A549 (cell line): ENCODE measurements around the gene C1orf167. TPM values are rescaled to one million over a fixed set of nuclear protein-coding genes. Genes with fewer than 3 reads are reported as not detected.

Source experiments
- ATAC-seq, 2 experiments: fragments of 200-7000 bp in 1 of 2; fragments of >200 bp in 1 of 2; cut with Nextera tagmentation in 1 of 2; cut with Tn5 transposase in 1 of 2; 3 replicates each; pipeline versions ENCODE4 v1.8.0 to v1.9.1; 2018 to 2020; ENCODE audit warnings: mild to moderate bottlenecking in 1 of 2, moderate library complexity in 1 of 2
- CTCF ChIA-PET: fragments of 300-600 bp; sonication (Branson Sonifier 250); formaldehyde crosslinking; extraction: SDS; loops from one replicate; lab custom pipeline; 2021; ENCODE audit warnings: antibody characterized with exemption, inconsistent platforms; lab: Yijun Ruan, JAX
- POLR2A ChIA-PET: fragments of 350-600 bp; formaldehyde crosslinking; extraction: SDS; loops from one replicate; lab custom pipeline; 2021; ENCODE audit warnings: antibody characterized with exemption, inconsistent platforms; lab: Yijun Ruan, JAX
- DNase-seq, 2 experiments: peaks; one replicate each; pipeline versions ENCODE4 v3.0.0 to v3.0.0-alpha.2; 2011 to 2016; ENCODE audit warnings: low read depth in 1 of 2, low spot score in 1 of 2
- FAIRE-seq: peaks from 2 replicates; lab custom pipeline; 2011; peaks lifted over from hg19 to GRCh38; lab: Jason Lieb, UNC
- H3K27ac ChIP-seq, 2 experiments: fragments of >200 bp; sonication (Bioruptor Twin); formaldehyde crosslinking; 3 replicates each; pipeline ENCODE4 v1.5.1; 2016 to 2017
- H3K4me1 ChIP-seq: fragments of >200 bp; sonication (Bioruptor Twin); formaldehyde crosslinking; 3 replicates; pipeline ENCODE4 v1.6.1; 2016
- H3K4me2 ChIP-seq: fragments of >200 bp; sonication (Bioruptor Twin); formaldehyde crosslinking; 3 replicates; pipeline ENCODE4 v1.6.1; 2016
- H3K4me3 ChIP-seq: fragments of >200 bp; sonication (Bioruptor Twin); formaldehyde crosslinking; 3 replicates; pipeline ENCODE4 v1.5.1; 2016
- H3K9me3 ChIP-seq: fragments of >200 bp; sonication (Bioruptor Twin); formaldehyde crosslinking; 3 replicates; pipeline ENCODE4 v1.6.1; 2016
- CBX8 ChIP-seq: fragments of 200-600 bp; sonication (generic); IDR thresholded peaks from 2 replicates; pipeline ENCODE4 v1.6.1; 2016
- EHMT2 ChIP-seq: fragments of 200-600 bp; sonication (generic); IDR thresholded peaks from 2 replicates; pipeline ENCODE4 v1.6.1; 2016; ENCODE audit warnings: antibody characterized with exemption, low read depth, mild to moderate bottlenecking, moderate library complexity
- ESRRA ChIP-seq: fragments of 150-350 bp; IDR thresholded peaks from 2 replicates; pipeline ENCODE4 v1.6.1; 2014; ENCODE audit warnings: mild to moderate bottlenecking, low read length, borderline replicate concordance
- FOXS1 ChIP-seq: fragments of 250-450 bp; sonication (Bioruptor Pico); IDR thresholded peaks from 2 replicates; pipeline ENCODE4 v1.5.0; 2020; ENCODE audit warnings: mild to moderate bottlenecking, moderate library complexity
- GATA3 ChIP-seq: IDR thresholded peaks from 2 replicates; pipeline ENCODE4 v1.6.1; 2012; ENCODE audit warnings: borderline replicate concordance
- HMGXB4 ChIP-seq: fragments of 250-450 bp; sonication (Bioruptor Pico); IDR thresholded peaks from 2 replicates; pipeline ENCODE4 v1.5.0; 2021; ENCODE audit warnings: mild to moderate bottlenecking, moderate library complexity, borderline replicate concordance
- JUN ChIP-seq, 2 experiments: fragments of >200 bp; sonication (Bioruptor Twin); formaldehyde crosslinking; IDR thresholded peaks; 2 replicates in 1 of 2; 3 replicates in 1 of 2; pipeline ENCODE4 v1.6.1; 2016 to 2017
- JUNB ChIP-seq: fragments of >200 bp; sonication (Bioruptor Twin); formaldehyde crosslinking; IDR thresholded peaks from 2 replicates; pipeline ENCODE4 v1.6.1; 2016
- KDM1A ChIP-seq: fragments of 200-600 bp; sonication (generic); IDR thresholded peaks from 2 replicates; pipeline ENCODE4 v1.6.1; 2016; ENCODE audit warnings: low read depth, mild to moderate bottlenecking
- KDM5A ChIP-seq: fragments of 200-600 bp; sonication (generic); IDR thresholded peaks from 2 replicates; pipeline ENCODE4 v1.6.1; 2016; ENCODE audit warnings: antibody characterized with exemption, mild to moderate bottlenecking
- MAFK ChIP-seq: fragments of 450-650 bp; IDR thresholded peaks from 2 replicates; pipeline ENCODE4 v1.6.1; 2014; ENCODE audit not compliant: partially characterized antibody
- MYC ChIP-seq: IDR thresholded peaks from 2 replicates; pipeline ENCODE4 v1.6.1; 2012; ENCODE audit warnings: mild to moderate bottlenecking, inconsistent platforms, low read length, improper control_type of control experiment, borderline replicate concordance
- NPAS2 ChIP-seq: fragments of 250-450 bp; sonication (Bioruptor Pico); IDR thresholded peaks from 2 replicates; pipeline ENCODE4 v1.8.0; 2022; ENCODE audit warnings: mild to moderate bottlenecking, moderate library complexity, borderline replicate concordance
- PHF8 ChIP-seq: fragments of 200-600 bp; sonication (generic); IDR thresholded peaks from 2 replicates; pipeline ENCODE4 v1.6.1; 2016; ENCODE audit warnings: low read depth, mild to moderate bottlenecking, antibody characterized with exemption, moderate library complexity, borderline replicate concordance
- POLR2AphosphoS2 ChIP-seq: conservative IDR thresholded peaks from 2 replicates; pipeline ENCODE4 v1.6.1; 2012; ENCODE audit warnings: low read length, improper control_type of control experiment, inconsistent platforms
- TFCP2L1 ChIP-seq: fragments of 250-450 bp; sonication (Bioruptor Pico); IDR thresholded peaks from 2 replicates; pipeline ENCODE4 v1.5.0; 2021; ENCODE audit warnings: mild to moderate bottlenecking
- ZSCAN20 ChIP-seq: fragments of 250-450 bp; sonication (Bioruptor Pico); IDR thresholded peaks from 2 replicates; pipeline ENCODE4 v1.8.0; 2022; ENCODE audit warnings: mild to moderate bottlenecking, moderate library complexity
- WGBS: methylation state at CpG from one replicate; pipeline ENCODE4 v1.1.6; 2017; ENCODE audit errors: missing lambda C conversion rate; 5-methylcytosine and 5-hydroxymethylcytosine counted together
- polyA plus RNA-seq, 4 experiments: library from polyadenylated mRNA; depleted of rRNA in 3 of 4; stranded (reverse); fragments of >200 nt; fragmentation: RNase III in 1 of 4; extraction: RNeasy Plus Mini Kit Qiagen cat#74134 plus additional on column Dnase treatment in 1 of 4; gene quantifications; 2 replicates in 3 of 4; 3 replicates in 1 of 4; pipeline ENCODE4 v1.2.3, GENCODE V29; 2011 to 2017

C1orf167 gene
- polyA plus RNA-seq, 2 of the 4 experiments (the other 2 are of a cell fraction) = not detected

DNA sequence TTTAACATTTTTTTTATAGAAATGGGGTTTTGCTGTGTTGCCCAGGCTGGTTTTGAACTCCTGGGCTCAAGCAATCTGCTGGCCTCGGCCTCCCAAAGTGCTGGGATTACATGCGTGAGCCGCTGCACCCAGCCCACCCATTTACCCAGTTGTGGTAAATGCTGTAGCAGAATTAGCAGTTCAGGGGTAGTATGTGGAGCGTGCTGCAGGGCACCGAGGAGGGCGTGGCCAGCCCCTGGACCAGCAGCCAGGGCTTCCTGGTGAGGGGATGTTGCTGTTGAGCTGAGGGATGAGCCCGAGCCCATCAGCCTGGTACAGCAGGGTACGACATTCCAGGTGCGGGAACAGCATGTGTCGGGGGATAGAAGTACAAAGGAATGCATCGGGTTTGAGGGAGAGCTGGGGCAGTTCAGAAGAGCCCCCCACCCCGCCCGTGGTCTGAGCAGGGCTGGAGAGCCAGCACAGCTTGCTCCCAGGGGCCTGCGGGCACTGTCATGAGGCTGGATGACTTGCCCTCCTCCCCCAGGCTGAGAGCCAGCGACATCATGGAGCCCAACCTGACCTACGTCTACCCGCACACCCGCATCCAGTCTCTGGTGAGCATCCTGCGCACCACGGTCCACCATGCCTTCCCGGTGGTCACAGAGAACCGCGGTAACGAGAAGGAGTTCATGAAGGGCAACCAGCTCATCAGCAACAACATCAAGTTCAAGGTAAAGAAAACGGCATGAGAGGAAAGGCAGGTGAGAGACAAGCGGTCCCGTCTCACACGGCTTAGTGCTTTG lies 73.6 kb downstream of the C1orf167 start:
- no peaks in the 10 kb centered on the region for H3K4me1 ChIP-seq
- H3K9me3 ChIP-seq = no peaks in the 10 kb centered on the region
- no peak overlapping the region for H3K27ac ChIP-seq
- DNase-seq (no peak), ATAC-seq (no peak)
- no peak overlapping the region for H3K4me3 ChIP-seq
- POLR2A ChIA-PET = interaction anchor here (2.2 kb wide), 1 partner anchor 72 kb away, joined by 10 read pairs; no protein-coding TSS in a partner anchor
- TF ChIP-seq FOXS1 (CRISPR knock-in tag) = no peak
- TF ChIP-seq JUN (IDR thresholded peaks at IDR 0.05) = no peak
- no peak for TF ChIP-seq TFCP2L1
- TF ChIP-seq, all 56 proteins: peak for 0
- H3K4me2 ChIP-seq = no peak overlapping the region
- FAIRE-seq = no peak
- CTCF ChIA-PET = interaction anchor here (1.0 to 5.6 kb wide), 5 partner anchors 18 to 195 kb away, joined by 3 to 48 read pairs (median 4); no protein-coding TSS in a partner anchor
- 88% methylated on average over 20 of the region's 28 CpGs for WGBS

GRCh38 chr1:11836955-11837766 lies 75.2 kb downstream of the C1orf167 start:
- ATAC-seq = 0 out of 6 replicates have a peak, but pooled peaks of 1 of the 2 experiments have one; percentile 27
- POLR2A ChIA-PET = interaction anchor here (1.3 to 2.2 kb wide), 2 partner anchors 71 to 73 kb away, joined by 5 to 10 read pairs; no protein-coding TSS in a partner anchor
- CTCF ChIA-PET = interaction anchor here (0.7 to 5.6 kb wide), 19 partner anchors 9 to 311 kb away, joined by 3 to 48 read pairs (median 5); partner anchors contain the start of gene NPPA
- WGBS = 83% methylated on average over 24 of the region's 36 CpGs
- FAIRE-seq = no peak
- TF ChIP-seq ZSCAN20 (CRISPR knock-in tag) (no peak), GATA3 (no peak), KDM1A (no peak), MYC (no peak), KDM5A (no peak), POLR2AphosphoS2 (no peak), CBX8 (no peak), EHMT2 (no peak), MAFK (no peak), TFCP2L1 (no peak), PHF8 (no peak), ESRRA (no peak), HMGXB4 (CRISPR knock-in tag) (no peak)
- no peak for DNase-seq
- no peak overlapping the region for H3K4me3 ChIP-seq
- no peaks in the 10 kb centered on the region for H3K4me1 ChIP-seq
- no peak overlapping the region for H3K4me2 ChIP-seq
- H3K27ac ChIP-seq = no peak overlapping the region
- H3K9me3 ChIP-seq = no peaks in the 10 kb centered on the region

- FAIRE-seq = no peak
- Histone ChIP-seq H3K4me3 (no peak overlapping the region), H3K9me3 (no peaks in the 10 kb centered on the region), H3K4me2 (no peak overlapping the region), H3K27ac (no peak overlapping the region), H3K4me1 (no peaks in the 10 kb centered on the region)
- CTCF ChIA-PET = interaction anchor here (0.6 to 5.6 kb wide), 35 partner anchors 10 to 584 kb away, joined by 3 to 48 read pairs (median 5); partner anchors contain the start of genes CLCN6, MFN2, MTHFR and NPPA
- POLR2A ChIA-PET = interaction anchor here (1.0 to 2.2 kb wide), 4 partner anchors 70 to 72 kb away, joined by 5 to 16 read pairs (median 8); no protein-coding TSS in a partner anchor
- 90% methylated on average over 9 of the region's 11 CpGs for WGBS
- ATAC-seq = peak; percentile 42 to 51; a peak in 4 of 6 replicates
- TF ChIP-seq NPAS2 (CRISPR knock-in tag) (no peak), CBX8 (no peak), PHF8 (no peak), ESRRA (no peak), JUNB (no peak)
- no peak for DNase-seq
Observed at GRCh38 chr1:11837767-11838348, 75.9 kb downstream of the C1orf167 start.
